Measurements from ENCODE around the gene PPARA.
"Not testable (repeated sequence)": the region's sequence is repeated elsewhere in the genome, so short reads cannot be mapped to it uniquely, and the experiment has no call there.

The PPARA gene

DNA sequence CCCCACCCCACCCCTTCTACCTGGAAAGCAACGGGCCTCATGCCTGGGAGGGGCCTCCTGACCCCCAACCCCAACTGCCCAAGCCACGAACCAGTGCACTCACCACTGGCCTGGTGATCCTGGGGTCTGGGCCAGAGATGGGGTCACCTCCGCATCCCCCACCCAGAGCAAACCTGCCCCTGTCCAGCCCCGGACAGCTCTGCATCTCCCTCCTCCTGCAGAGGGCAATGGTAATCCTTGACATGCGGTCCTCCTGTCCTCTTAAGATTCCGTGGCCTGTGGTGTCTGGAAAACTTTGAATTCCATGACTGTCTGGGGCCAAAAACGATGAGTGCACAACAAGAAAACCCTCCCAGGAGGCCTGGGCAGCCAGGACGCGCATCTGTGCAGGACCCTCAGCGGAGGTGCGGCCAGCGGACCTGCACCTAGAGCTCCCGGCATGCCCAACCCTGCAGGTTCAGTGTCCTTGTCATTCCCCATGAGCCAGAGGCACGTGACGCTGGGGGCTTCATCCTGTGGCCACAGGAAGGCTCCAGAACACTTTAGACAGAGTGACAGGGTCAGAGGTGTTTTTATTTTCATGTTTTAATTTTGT is 16.1 kb upstream of the PPARA start:
- TF ChIP-seq, protein P1, sequence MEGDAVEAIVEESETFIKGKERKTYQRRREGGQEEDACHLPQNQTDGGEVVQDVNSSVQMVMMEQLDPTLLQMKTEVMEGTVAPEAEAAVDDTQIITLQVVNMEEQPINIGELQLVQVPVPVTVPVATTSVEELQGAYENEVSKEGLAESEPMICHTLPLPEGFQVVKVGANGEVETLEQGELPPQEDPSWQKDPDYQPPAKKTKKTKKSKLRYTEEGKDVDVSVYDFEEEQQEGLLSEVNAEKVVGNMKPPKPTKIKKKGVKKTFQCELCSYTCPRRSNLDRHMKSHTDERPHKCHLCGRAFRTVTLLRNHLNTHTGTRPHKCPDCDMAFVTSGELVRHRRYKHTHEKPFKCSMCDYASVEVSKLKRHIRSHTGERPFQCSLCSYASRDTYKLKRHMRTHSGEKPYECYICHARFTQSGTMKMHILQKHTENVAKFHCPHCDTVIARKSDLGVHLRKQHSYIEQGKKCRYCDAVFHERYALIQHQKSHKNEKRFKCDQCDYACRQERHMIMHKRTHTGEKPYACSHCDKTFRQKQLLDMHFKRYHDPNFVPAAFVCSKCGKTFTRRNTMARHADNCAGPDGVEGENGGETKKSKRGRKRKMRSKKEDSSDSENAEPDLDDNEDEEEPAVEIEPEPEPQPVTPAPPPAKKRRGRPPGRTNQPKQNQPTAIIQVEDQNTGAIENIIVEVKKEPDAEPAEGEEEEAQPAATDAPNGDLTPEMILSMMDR (IDR thresholded peaks at IDR 0.05; ENCODE audit: borderline replicate concordance, insufficient read depth, low read depth, low read length): no peak
- H3K4me3 ChIP-seq (ENCODE audit: low read depth, low read length): no peak overlapping the region

DNA sequence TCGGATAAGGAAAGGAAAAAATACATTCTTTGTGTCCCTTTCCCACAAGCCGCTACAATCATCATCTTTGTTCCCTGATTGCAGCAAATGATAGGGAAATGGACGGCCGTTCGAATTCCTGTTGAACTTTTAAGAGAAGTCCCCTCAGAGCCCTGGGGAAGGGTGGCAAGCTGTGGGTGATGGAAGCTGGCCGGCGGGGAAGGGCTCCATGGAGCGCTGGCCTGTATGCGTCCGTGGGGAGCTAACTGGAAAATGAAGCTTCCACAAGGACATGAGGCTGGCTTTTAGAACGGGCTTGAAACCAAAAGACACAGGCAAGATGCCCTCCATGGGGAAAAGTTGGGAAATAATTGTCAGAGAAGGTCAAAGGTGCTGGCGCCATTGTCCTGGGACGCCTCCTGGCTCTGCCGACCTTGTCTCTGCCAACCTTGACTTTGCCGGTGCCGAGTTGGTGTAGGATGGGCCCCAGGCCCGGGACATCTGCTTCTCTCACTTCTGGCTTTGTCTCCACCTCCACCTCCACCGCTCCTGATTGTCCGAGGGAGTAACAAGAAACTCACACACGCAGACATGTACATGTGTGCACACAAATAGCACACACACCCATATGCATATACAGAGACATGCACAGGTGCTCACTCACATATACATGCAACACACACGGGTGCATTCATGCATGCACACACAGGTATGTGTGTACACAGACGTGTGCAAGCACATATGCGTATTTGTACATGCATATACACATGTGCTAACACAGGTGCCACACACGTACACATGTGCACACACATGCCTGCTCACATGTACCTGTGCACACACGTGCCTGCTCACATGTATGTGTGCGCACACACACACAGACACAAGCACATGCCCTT is 14.5 kb upstream of the PPARA start:
- no peak overlapping the region for H3K4me3 ChIP-seq (ENCODE audit: low read depth, low read length)
- TF ChIP-seq, protein P1 (IDR thresholded peaks at IDR 0.05; ENCODE audit: borderline replicate concordance, insufficient read depth, low read depth, low read length): no peak

DNA sequence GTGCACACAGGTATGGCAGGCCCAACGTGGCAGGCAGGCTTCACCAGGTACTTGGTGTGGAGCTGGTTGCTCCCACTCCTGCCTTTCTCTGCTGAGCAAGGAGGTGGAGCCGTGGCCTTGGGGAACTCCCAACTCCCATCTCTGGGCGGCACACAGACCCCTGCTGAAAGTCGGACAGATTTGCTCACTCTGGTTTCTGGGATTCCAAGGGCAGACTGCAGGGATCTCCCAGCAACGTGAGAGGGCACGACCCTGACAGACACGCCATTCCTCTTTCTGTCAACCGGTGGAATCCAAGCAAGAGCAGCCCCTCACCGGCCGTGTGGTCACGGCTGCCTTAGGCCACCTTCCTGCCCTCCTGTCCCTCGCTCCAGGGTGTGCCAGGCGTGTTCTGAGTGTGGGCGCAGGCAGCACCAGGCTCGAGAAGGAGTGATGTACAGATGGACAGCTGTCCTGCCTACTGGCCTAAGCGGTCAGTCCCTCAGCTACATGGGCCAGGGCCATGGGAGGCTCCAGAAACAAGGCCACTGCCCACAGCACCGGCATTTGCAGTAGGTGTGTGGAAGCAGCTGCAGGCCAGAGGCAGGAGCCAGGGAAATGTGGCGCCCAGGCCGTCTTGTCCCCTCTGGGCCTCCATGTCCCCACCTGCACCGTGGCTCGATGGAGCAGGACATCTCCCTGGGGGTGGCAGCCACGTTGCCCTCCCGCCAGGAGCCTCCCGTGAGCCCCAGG is 13.7 kb upstream of the PPARA start:
- H3K4me3 ChIP-seq (ENCODE audit: low read depth, low read length): no peak overlapping the region
- TF ChIP-seq, protein P1 (IDR thresholded peaks at IDR 0.05; ENCODE audit: borderline replicate concordance, insufficient read depth, low read depth, low read length): no peak

DNA sequence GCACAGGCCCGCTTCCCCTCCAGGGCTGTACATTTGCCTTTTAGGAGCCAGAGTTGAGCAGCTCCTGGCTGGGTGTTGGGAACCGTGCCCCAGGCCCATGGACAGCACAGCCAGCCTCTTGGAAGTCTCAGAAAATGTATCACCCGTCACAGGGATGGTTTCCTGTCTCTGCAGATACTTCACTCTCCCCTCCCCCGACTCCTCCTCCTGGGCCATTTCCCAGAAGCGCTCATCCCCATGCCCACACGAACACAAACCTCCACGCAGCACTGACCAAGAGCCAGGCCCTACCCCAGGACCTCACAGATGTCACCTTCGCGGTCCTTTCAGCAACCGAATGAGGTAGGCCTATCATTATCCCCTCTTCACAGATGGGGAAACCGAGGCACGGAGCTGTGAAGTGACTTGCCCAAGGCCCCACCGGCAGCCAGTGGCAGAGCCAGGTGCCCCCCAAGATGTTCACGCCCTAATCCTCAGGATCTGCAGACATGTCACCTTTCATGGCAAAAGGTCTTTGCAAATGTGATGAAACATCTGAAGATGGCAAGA is 13.0 kb upstream of the PPARA start:
- TF ChIP-seq, protein P1 (IDR thresholded peaks at IDR 0.05; ENCODE audit: borderline replicate concordance, insufficient read depth, low read depth, low read length): no peak
- no peak overlapping the region for H3K4me3 ChIP-seq (ENCODE audit: low read depth, low read length)

DNA sequence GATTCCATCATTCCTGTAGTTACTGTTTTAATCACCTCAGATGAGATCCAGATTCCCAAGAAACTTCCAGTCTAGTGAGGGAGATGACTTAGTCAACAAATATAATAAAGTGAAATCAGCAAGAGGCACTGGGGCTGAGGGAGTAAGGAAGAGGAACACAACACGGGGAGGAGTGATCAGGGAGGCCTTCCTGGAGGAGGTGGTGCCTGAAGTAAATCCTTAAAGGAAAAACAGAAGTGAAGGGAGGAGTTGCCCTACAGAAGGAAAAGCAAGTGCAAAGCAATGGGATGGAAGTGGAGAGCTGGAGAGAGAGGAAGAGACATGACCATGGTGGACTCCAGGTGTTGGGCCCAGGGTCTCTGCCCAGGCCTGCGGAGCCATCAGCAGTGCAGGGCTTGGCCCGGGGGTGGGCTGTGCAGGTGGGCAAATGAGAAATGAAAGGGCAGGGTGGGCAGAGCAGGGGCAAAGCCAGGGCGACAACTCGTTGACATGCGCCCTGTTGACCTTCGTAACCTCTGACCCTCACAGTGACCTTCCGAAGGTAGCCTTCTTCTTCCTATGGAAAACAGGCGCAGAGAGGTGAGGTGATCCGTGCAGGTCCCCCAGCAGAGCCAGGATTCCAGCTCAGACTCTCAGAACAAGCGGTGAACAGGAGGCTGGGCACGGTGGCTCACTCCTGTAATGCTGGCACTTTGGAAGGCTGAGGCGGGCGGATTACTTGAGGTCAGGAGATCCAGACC is 12.1 kb upstream of the PPARA start:
- no peak overlapping the region for H3K4me3 ChIP-seq (ENCODE audit: low read depth, low read length)
- TF ChIP-seq, protein P1 (IDR thresholded peaks at IDR 0.05; ENCODE audit: borderline replicate concordance, insufficient read depth, low read depth, low read length): no peak

DNA sequence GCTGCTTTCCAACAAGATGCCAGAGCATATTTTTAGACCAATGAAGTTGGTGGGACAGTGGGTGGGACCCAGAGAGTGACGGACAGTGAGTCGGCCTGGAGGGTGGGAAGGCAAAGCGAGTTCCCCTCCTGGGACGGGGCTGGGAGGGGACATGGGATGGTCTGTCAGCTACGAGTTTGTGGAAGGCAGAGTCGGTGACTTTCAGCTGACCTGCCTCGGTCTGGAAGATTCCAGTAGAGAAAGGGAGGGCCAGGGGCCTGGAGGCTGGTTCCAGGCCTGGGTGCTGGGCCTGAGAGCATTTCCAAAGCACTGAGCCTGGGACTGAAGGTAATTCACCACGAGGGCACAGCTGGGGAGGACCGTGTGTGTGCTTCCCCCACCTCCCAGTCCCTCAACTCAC is 10.9 kb upstream of the PPARA start:
- H3K4me3 ChIP-seq (ENCODE audit: low read depth, low read length): not testable (repeated sequence)

DNA sequence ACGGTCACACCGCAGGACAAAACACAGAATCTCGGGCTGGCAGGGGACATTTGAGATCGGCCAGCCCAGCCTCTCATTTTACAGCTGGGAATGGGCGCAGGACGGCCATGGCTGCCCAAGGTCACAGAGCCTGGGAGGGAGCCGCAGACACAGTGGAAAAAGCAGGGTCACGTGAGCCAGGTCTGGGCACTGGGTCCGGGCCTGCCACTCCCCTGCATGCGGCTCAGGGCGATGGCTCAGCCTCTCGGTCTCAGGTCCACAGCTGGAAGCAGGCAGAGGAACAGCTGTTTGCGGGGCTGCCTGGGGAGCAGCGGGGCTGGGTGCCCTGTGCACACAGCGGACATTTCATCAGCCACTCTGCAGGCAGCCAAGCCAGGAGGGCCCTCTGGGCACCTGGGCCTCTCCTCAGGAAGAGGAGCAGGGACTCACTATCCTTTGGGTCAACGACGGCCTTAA is 10.4 kb upstream of the PPARA start:
- no peak overlapping the region for H3K4me3 ChIP-seq (ENCODE audit: low read depth, low read length)
- TF ChIP-seq, protein P1 (IDR thresholded peaks at IDR 0.05; ENCODE audit: borderline replicate concordance, insufficient read depth, low read depth, low read length): no peak
